IPS-18c (cell line): ENCODE data around the gene NKD1.

Experiments
- H3K4me3 ChIP-seq: 2 replicates; pipeline ENCODE4 v1.7.0; 2013; ENCODE audit warnings: low read depth, mild to moderate bottlenecking, low read length, moderate library complexity; ENCODE audit not compliant: insufficient read depth
- H3K9me3 ChIP-seq: one replicate; pipeline ENCODE4 v1.6.1; 2013; ENCODE audit warnings: mild to moderate bottlenecking, low read length, moderate library complexity; ENCODE audit not compliant: control insufficient read depth, insufficient read depth

The NKD1 gene

GRCh38 chr16:50549561-50549915, 1.3 kb downstream of the NKD1 start:
- Histone ChIP-seq H3K4me3 (no peak overlapping the region), H3K9me3 (peaks cover 2% of the 10 kb centered on the region)

- Histone ChIP-seq H3K4me3 (no peak overlapping the region), H3K9me3 (peaks cover 2% of the 10 kb centered on the region)
Observed at GRCh38 chr16:50550035-50550434, 1.8 kb downstream of the NKD1 start.

DNA sequence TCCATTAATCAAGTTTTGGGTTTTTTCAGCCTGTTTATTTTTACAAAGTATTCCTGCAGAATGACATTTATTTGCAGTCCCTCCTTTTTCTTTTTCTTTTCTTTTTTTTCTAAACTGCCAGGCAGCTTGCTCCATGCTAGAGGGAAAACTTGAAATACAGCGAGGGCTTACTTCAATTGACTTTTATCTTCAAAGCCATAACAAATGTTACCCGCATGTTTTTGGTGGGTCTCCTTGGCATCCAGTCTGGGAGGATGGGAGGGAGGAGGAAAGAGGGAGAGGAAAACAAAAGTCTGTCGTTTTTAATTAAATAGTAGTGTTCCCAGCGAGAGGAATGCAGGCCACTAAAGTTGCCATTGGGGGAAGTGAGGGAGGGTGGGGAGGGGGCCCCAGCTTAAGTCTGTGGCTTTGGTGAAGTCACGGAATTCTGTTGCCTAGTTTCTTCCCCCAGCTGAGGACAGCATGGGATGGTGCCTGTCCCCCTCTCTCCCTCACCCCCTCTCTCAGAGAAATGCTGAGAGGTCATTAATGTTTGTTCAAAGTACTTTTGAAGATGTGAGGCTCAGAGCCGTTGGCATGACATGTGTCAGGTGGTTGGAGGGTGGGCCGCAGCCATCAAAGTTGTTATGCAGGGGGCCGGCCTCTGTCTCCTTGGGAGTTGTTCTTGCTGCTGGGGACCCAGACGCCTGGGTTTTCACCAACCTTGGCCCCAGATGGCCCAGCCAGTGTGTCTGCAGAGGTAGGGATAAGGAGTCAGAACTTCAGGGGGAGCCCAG, 2.9 kb downstream of the NKD1 start:
- Histone ChIP-seq H3K4me3 (no peak overlapping the region), H3K9me3 (peaks cover 2% of the 10 kb centered on the region)

- peaks cover 2% of the 10 kb centered on the region for H3K9me3 ChIP-seq
- H3K4me3 ChIP-seq = no peak overlapping the region
Observed at GRCh38 chr16:50552476-50553101, 4.4 kb downstream of the NKD1 start.

DNA sequence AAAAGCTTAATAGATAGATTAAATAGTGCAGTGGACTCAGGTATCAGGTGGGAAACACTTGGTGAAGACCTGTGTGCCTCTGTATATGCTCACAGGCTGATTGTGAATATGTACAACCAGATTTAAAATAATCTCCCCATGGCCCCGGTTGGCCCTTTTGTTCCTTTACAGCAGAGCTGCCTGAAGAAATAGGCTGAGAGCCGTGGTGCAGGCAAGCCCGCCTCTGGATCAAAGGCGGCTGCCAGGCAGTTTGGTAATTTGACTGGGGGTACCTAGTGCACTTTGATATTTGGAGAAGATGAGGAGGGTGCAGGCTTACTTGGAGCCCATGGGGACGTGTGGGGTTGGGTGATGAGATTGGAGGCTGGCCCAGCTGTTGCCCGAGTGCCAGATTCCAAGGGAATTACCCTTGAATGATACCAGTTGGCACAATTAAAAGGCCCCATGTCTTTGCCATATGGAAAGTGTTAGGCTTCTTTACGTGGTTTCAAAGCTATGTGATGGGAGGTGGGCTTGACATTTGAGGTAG, 5.0 kb downstream of the NKD1 start:
- peaks cover 2% of the 10 kb centered on the region for H3K9me3 ChIP-seq
- no peak overlapping the region for H3K4me3 ChIP-seq

DNA sequence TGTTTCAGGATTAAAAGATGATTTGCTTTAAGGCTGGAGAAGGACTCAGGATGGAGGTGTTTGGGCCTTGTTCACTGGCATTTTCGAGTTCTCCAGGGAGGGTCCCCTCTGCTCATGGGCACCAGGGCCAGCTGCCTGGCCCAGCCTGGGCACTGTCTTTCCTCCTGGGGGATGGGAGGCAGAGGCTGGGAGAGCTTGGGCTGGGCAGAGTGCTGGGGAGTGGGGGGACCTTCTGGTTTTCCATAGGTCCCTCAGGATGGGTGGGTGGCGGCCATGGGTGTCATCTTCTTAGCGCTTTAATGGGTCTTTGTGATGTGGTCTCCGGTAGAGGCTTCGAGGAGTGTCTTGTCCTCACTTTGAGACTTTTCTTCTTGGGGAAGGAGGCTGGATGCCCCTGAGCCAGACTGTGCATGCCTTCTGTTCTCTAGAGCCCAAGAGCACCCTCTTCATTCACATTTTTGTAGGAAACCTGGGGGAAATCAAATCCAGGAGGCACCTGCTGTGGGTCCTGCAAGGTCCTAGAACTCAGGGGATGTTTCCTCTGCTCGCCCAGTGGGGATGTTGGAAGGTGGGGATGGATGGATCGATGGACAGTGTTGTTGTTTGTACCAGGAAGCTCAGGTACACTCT, 5.7 kb downstream of the NKD1 start:
- H3K4me3 ChIP-seq = no peak overlapping the region
- H3K9me3 ChIP-seq = peaks cover 2% of the 10 kb centered on the region

- Histone ChIP-seq H3K9me3 (peaks cover 2% of the 10 kb centered on the region), H3K4me3 (no peak overlapping the region)
Observed at GRCh38 chr16:50555269-50555875, 7.2 kb downstream of the NKD1 start.

GRCh38 chr16:50555952-50556673, 7.9 kb downstream of the NKD1 start:
- Histone ChIP-seq H3K9me3 (no peaks in the 10 kb centered on the region), H3K4me3 (no peak overlapping the region)

DNA sequence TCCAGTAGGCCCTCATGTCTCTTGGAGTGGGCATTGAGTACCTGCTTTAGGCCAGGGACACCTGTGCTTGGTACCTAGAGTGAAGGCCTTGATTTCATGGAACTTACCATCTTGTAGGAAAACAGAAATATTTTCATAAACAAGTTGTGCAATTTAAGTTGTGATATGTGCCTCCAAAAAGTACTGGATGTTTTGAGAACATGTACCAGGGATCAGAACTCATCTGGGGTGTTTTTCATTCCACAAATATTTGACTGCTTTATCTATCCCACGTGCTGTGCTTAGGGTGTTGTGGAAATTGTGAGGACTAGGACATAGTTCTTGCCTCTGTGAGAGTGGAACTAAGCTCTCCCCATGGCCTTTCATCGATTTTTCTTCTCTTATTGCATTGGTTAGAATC, 8.8 kb downstream of the NKD1 start:
- Histone ChIP-seq H3K9me3 (no peaks in the 10 kb centered on the region), H3K4me3 (no peak overlapping the region)

GRCh38 chr16:50558913-50559312, 10.7 kb downstream of the NKD1 start:
- no peaks in the 10 kb centered on the region for H3K9me3 ChIP-seq

DNA sequence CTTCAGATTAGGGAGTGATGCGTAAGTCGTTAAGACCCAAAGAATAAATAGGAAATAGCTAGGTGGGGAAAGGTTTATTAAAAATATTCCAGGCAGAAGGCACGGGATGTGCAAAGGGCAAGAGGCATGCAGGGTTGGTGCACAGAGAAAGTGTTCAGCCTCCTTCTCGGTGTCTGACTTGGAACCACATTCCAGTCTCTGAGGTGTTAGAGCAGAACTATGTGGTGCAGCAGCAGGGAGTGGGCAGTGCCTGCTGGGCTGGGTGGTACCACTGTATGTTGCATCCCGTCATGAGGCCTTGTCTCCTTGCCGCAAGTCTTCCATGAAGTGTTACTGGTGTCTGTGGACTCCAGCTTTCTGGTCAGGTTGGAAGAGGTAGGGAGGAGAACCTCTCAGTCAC, 11.1 kb downstream of the NKD1 start:
- H3K4me3 ChIP-seq = no peak overlapping the region
- H3K9me3 ChIP-seq = no peaks in the 10 kb centered on the region

More at GRCh38 chr16:50558913-50559312, 10.7 kb downstream of the NKD1 start:
- no peak overlapping the region for H3K4me3 ChIP-seq

DNA sequence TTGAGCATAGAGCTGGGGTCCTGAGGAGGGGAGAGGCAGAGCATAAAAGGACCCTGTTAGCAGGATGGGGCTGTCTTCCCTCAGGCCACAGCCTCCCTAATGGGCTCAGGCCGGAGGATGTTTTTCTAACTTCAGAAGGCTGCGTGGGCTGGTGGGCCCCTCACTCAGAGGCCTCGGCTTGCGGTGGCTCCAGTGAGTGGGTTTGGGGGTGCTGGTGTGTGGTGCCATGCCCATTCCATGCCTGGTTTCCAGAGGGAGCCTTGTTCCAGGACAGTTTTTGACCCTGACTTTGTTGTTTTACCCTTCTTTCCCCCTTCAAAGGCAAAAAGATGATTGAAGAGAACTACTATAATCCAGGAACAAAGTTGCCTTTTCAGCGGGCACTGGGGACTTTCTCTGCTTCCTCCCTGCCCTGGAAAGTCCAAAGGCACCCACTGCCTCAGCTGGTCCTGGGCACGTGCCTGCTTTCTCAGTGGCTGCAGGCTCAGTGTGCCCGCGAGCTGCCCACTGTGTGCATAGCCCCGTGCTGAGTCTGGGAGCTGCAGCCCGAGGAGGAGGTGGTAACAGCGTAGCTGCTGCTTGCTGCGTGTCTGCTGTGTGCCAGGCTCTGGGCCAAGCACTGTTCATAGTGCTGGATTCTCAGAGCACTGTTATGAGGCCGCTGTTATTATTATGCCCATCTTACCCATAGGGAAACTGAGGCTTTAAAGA, 11.8 kb downstream of the NKD1 start:
- no peaks in the 10 kb centered on the region for H3K9me3 ChIP-seq
- H3K4me3 ChIP-seq = no peak overlapping the region

DNA sequence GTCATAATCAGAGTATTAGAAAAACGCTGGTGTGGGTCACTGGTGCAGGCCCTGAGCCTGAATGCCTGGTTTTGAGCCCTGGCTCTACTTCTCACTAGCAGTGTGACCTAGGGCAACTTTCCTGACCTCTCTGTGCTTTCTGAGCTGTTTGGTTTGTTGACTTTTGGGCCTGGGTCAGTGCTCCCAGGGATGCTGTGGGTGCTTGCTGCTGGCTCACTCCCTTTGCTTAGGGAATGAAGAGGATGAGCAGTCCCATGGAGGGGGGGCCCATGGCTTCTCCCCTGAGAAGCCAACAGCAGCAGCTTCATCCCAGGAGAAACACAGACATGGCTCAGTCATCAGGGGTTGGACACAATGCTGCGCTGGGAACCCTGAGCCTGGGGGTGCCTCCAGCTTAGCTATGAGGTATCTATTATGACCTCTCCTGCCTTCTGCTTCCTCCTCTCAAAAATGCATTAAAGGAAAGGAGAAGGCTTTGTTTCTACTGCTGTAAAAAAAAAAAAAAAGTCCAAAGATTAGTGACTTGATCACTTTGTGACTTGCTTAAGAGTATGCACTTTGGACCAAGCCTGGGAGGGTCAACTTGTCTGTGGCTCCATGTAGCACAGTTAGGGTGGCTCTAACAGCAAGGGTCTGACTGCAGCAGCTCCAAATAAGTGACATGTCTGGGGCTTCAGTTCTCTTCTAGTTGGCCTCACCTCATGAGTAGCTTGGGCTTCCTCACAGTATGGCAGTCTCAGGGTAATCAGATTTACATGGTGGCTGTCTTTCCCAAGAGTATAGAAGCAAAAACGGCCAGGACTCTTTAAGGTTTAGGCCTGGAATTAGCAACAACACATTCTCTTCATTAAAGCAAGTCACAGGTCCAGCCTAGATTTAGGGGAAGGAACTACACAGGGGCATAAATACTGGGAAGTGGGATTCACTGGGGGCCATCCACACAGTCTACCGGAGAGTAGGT, 13.0 kb downstream of the NKD1 start:
- no peak overlapping the region for H3K4me3 ChIP-seq

DNA sequence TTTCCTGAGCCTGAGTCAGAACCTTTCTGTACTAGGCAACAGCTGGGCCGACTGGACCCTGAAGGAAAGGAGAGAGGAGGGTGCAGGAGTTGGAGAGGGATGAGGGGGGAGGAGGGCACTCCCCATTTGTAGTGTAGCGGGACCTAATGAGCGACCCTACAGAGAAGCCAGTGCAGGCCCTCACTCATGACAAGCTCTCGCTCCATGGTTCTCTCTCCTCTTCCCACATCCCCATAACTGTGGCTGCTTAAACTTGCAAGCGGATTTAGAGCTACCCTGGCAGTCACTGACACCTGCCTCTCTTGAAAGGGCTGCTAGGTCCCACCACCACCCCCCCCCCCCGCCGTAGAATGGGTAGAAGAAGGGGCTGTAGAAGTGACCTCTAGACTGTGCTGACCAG, 14.5 kb downstream of the NKD1 start:
- Histone ChIP-seq H3K4me3 (no peak overlapping the region), H3K9me3 (no peaks in the 10 kb centered on the region)

More for the DNA sequence above, 13.0 kb downstream of the NKD1 start:
- no peaks in the 10 kb centered on the region for H3K9me3 ChIP-seq

GRCh38 chr16:50563989-50564388, 15.8 kb downstream of the NKD1 start:
- no peaks in the 10 kb centered on the region for H3K9me3 ChIP-seq
- no peak overlapping the region for H3K4me3 ChIP-seq

GRCh38 chr16:50565428-50565827, 17.2 kb downstream of the NKD1 start:
- Histone ChIP-seq H3K4me3 (no peak overlapping the region), H3K9me3 (no peaks in the 10 kb centered on the region)
